HepG2 (cell line): Measurements from ENCODE around the gene BRINP1. TPM values are rescaled to one million over a fixed set of nuclear protein-coding genes. Genes with fewer than 3 reads are reported as not detected.

ENCODE experiments used
- ATAC-seq: fragments of 200-7000 bp; cut with Tn5 transposase; 3 replicates; pipeline ENCODE4 v1.9.1; 2020; ENCODE audit warnings: mild to moderate bottlenecking, moderate library complexity
- BruUV-seq: library from RNA; stranded (reverse); fragments of 400-500 nt; replicated peaks from 2 replicates; lab custom pipeline; 2021; lab: Mats Ljungman, UMichigan
- CTCF ChIA-PET: fragments of 300-600 bp; formaldehyde crosslinking; extraction: SDS; loops from one replicate; lab custom pipeline; 2021; ENCODE audit warnings: low total read pairs, inconsistent platforms, low intra/inter-chr PET ratio; lab: Yijun Ruan, JAX
- POLR2A ChIA-PET: fragments of 350-600 bp; sonication (Branson Sonifier 250); formaldehyde crosslinking; loops from one replicate; lab custom pipeline; 2020; ENCODE audit warnings: antibody characterized with exemption, inconsistent platforms; lab: Yijun Ruan, JAX
- DNase-seq: peaks from one replicate; pipeline ENCODE4 v3.0.0-alpha.2; 2015; ENCODE audit warnings: low spot score
- FAIRE-seq: peaks from 3 replicates; lab custom pipeline; 2011; peaks lifted over from hg19 to GRCh38; lab: Jason Lieb, UNC
- H2AFZ ChIP-seq: one replicate; pipeline ENCODE4 v1.6.1; 2011; ENCODE audit warnings: low read length, inconsistent platforms
- H3K27ac ChIP-seq: fragments of 300-600 bp; 3 replicates; pipeline ENCODE4 v1.8.0; 2011; ENCODE audit warnings: mixed run types, mild to moderate bottlenecking, mixed read lengths, low read length, inconsistent platforms; ENCODE audit not compliant: insufficient read depth; ENCODE audit errors: extremely low read length
- H3K27me3 ChIP-seq, 2 experiments: fragments of 200-600 bp in 1 of 2; 2 replicates in 1 of 2; 3 replicates in 1 of 2; pipeline versions ENCODE4 v1.6.0 to v1.8.0; 2011; ENCODE audit warnings: low read length in 2 of 2, mild to moderate bottlenecking in 2 of 2, moderate library complexity in 2 of 2, inconsistent platforms in 1 of 2; ENCODE audit not compliant: insufficient read depth in 2 of 2, control insufficient read depth in 1 of 2
- H3K36me3 ChIP-seq, 2 experiments: fragments of 200-600 bp in 1 of 2; replicated peaks in 1 of 2; 2 replicates in 1 of 2; 3 replicates in 1 of 2; pipeline versions ENCODE4 v1.5.1 to v1.8.0; 2011; ENCODE audit warnings: low read length in 2 of 2, inconsistent platforms in 1 of 2; ENCODE audit not compliant: insufficient read depth in 2 of 2, control insufficient read depth in 1 of 2
- H3K4me1 ChIP-seq: 2 replicates; pipeline ENCODE4 v1.5.1; 2012; ENCODE audit warnings: low read length, inconsistent platforms; ENCODE audit not compliant: insufficient read depth
- H3K4me2 ChIP-seq: 2 replicates; pipeline ENCODE4 v1.6.0; 2011; ENCODE audit warnings: low read depth, low read length, inconsistent platforms
- H3K4me3 ChIP-seq, 3 experiments: fragments of 200-600 bp in 1 of 3; sonication (generic), shearing (Covaris generic) in 1 of 3; replicated peaks in 1 of 3; 2 replicates each; pipeline ENCODE4 v1.5.1; 2011 to 2016; ENCODE audit warnings: low read length in 3 of 3, inconsistent platforms in 2 of 3, low read depth in 2 of 3, mild to moderate bottlenecking in 2 of 3, control low read depth in 1 of 3, mixed read lengths in 1 of 3; ENCODE audit not compliant: insufficient read depth in 1 of 3
- H3K79me2 ChIP-seq: one replicate; pipeline ENCODE4 v1.6.1; 2011; ENCODE audit warnings: low read length, inconsistent platforms; ENCODE audit not compliant: insufficient read depth
- H3K9ac ChIP-seq: 2 replicates; pipeline ENCODE4 v1.6.0; 2011; ENCODE audit warnings: mild to moderate bottlenecking, low read depth, low read length, inconsistent platforms; ENCODE audit not compliant: insufficient read depth
- H3K9me3 ChIP-seq: 2 replicates; pipeline ENCODE4 v1.5.1; 2012; ENCODE audit warnings: mild to moderate bottlenecking, low read length
- H4K20me1 ChIP-seq: 2 replicates; pipeline ENCODE4 v1.6.0; 2011; ENCODE audit warnings: inconsistent platforms, mild to moderate bottlenecking, low read length, moderate library complexity; ENCODE audit not compliant: insufficient read depth
- HNF4G ChIP-seq, 2 experiments: sonication (generic) in 1 of 2; formaldehyde crosslinking in 1 of 2; IDR thresholded peaks; 2 replicates each; pipeline versions ENCODE4 v1.4.0 to v1.6.1; 2011 to 2020; ENCODE audit warnings: borderline replicate concordance in 2 of 2, low read depth in 2 of 2, mild to moderate bottlenecking in 2 of 2, low read length in 1 of 2, missing genetic modification reagents in 1 of 2, moderate library complexity in 1 of 2
- MBNL3 ChIP-seq: fragments of 250-450 bp; sonication (Bioruptor Pico); conservative IDR thresholded peaks from 2 replicates; pipeline ENCODE4 v1.8.0; 2022; ENCODE audit warnings: mild to moderate bottlenecking, inconsistent platforms
- RBFOX2 ChIP-seq: fragments of 200-400 bp; formaldehyde crosslinking; IDR thresholded peaks from 2 replicates; pipeline ENCODE4 v1.6.1; 2017; ENCODE audit warnings: low read depth, mild to moderate bottlenecking, low read length
- ZIK1 ChIP-seq: sonication (generic); formaldehyde crosslinking; IDR thresholded peaks from 2 replicates; pipeline ENCODE4 v1.5.0; 2020; ENCODE audit warnings: mild to moderate bottlenecking, low read depth, missing genetic modification reagents, borderline replicate concordance
- ZKSCAN5 ChIP-seq: sonication (generic); formaldehyde crosslinking; IDR thresholded peaks from 2 replicates; pipeline ENCODE4 v1.5.1; 2020; ENCODE audit warnings: mild to moderate bottlenecking, missing genetic modification reagents
- ZNF256 ChIP-seq: sonication (generic); formaldehyde crosslinking; conservative IDR thresholded peaks from 2 replicates; pipeline ENCODE4 v1.4.0; 2020; ENCODE audit warnings: missing genetic modification reagents
- ZNF367 ChIP-seq: sonication (generic); formaldehyde crosslinking; IDR thresholded peaks from 2 replicates; pipeline ENCODE4 v1.4.0; 2020; ENCODE audit warnings: missing genetic modification reagents, borderline replicate concordance
- ZNF619 ChIP-seq: sonication (generic); formaldehyde crosslinking; IDR thresholded peaks from 2 replicates; pipeline ENCODE4 v1.4.0; 2020; ENCODE audit warnings: mild to moderate bottlenecking, missing genetic modification reagents
- ZNF784 ChIP-seq: sonication (generic); formaldehyde crosslinking; IDR thresholded peaks from 2 replicates; pipeline ENCODE4 v1.5.1; 2020; ENCODE audit warnings: missing genetic modification reagents, mild to moderate bottlenecking, borderline replicate concordance
- ZNF883 ChIP-seq: sonication (generic); formaldehyde crosslinking; IDR thresholded peaks from 2 replicates; pipeline ENCODE4 v1.5.1; 2020; ENCODE audit warnings: mild to moderate bottlenecking, missing genetic modification reagents; ENCODE audit errors: not compliant biosample characterization
- WGBS: methylation state at CpG from one replicate; pipeline ENCODE4 v1.1.6; 2017; ENCODE audit warnings: low lambda C conversion rate; 5-methylcytosine and 5-hydroxymethylcytosine counted together
- in situ Hi-C: cut with HindIII; loops from 2 replicates; pipeline ENCODE4 v1.10.0; 2017; ENCODE audit warnings: low pct_unique_long_range_greater_than_20kb; ENCODE audit not compliant: extremely low pct_ligation_motif_present
- intact Hi-C: fragments of 100-400 bp; cut with micrococcal nuclease; formaldehyde crosslinking; loops from one replicate; pipeline ENCODE4 v1.10.0; 2022; ENCODE audit not compliant: unreplicated experiment
- polyA plus RNA-seq, 8 experiments: library from polyadenylated mRNA; depleted of rRNA in 3 of 8; stranded (reverse) in 7 of 8; unstranded in 1 of 8; fragments of >200 nt; fragmentation: Illumina TruSeq in 4 of 8; extraction: Trizol in 4 of 8; gene quantifications; 2 replicates each; pipeline versions ENCODE4 v1.2.1 to v1.2.3, GENCODE V29; 2011 to 2016; ENCODE audit warnings: low read depth in 4 of 8, missing spikeins in 1 of 8, mixed read lengths in 1 of 8; ENCODE audit not compliant: insufficient read depth in 1 of 8
- total RNA-seq, 5 experiments: library from RNA; depleted of rRNA; stranded (reverse); fragments of >200 nt; fragmentation: Illumina TruSeq; extraction: Trizol; gene quantifications; 2 replicates each; pipeline ENCODE4 v1.2.3, GENCODE V29; 2016; ENCODE audit warnings: low read depth in 1 of 5

Gene BRINP1
- total and polyA plus RNA-seq, 2 of the 13 experiments (the other 11 are each of a cell fraction or from before 2014, with no cell fraction given) = not detected

GRCh38 chr9:119167267-119167666 lies 202.0 kb downstream of the BRINP1 start:
- intact Hi-C loops (loop anchor here (5.0 kb wide), 1 partner anchor 965 kb away; no protein-coding TSS in a partner anchor), in situ Hi-C loops (no loop called here)
- H3K36me3 ChIP-seq = no peaks in the 10 kb centered on the region
- H3K4me1 ChIP-seq = no peaks in the 10 kb centered on the region
- no peak overlapping the region for H3K27ac ChIP-seq
- no peak overlapping the region for H3K9ac ChIP-seq
- WGBS = 59% methylated on average over 20 of the region's 21 CpGs
- FAIRE-seq (no peak), DNase-seq (no peak)
- POLR2A ChIA-PET = no interaction called here
- BruUV-seq = no TSS peak
- no peak overlapping the region for H2AFZ ChIP-seq
- no peaks in the 10 kb centered on the region for H3K79me2 ChIP-seq
- H3K4me3 ChIP-seq = no peak overlapping the region
- H4K20me1 ChIP-seq = no peaks in the 10 kb centered on the region
- H3K4me2 ChIP-seq = no peak overlapping the region
- no peaks in the 10 kb centered on the region for H3K27me3 ChIP-seq
- peaks cover 34% of the 10 kb centered on the region for H3K9me3 ChIP-seq
- TF ChIP-seq ZNF256 = no peak
- TF ChIP-seq ZNF619 (CRISPR knock-in tag) = no peak
- no peak for TF ChIP-seq MBNL3 (CRISPR knock-in tag)
- TF ChIP-seq HNF4G (IDR thresholded peaks at IDR 0.05; ENCODE audit: borderline replicate concordance, low read depth, low read length) = no peak
- no peak for TF ChIP-seq HNF4G (CRISPR knock-in tag; IDR thresholded peaks at IDR 0.05; ENCODE audit: borderline replicate concordance, low read depth)
- no peak for TF ChIP-seq ZNF367
- TF ChIP-seq ZKSCAN5 (CRISPR knock-in tag) = no peak
- TF ChIP-seq, all 625 proteins: peak for 0
- ATAC-seq = no peak
- CTCF ChIA-PET = no interaction called here

- ATAC-seq (no peak), DNase-seq (no peak), FAIRE-seq (no peak)
- in situ Hi-C loops = no loop called here
- BruUV-seq = no TSS peak
- H3K79me2 ChIP-seq = no peaks in the 10 kb centered on the region
- no peak overlapping the region for H3K9ac ChIP-seq
- H3K4me3 ChIP-seq = no peak overlapping the region
- peaks cover 45% of the 10 kb centered on the region for H3K9me3 ChIP-seq
- H3K4me2 ChIP-seq = no peak overlapping the region
- H3K27me3 ChIP-seq = no peaks in the 10 kb centered on the region
- H2AFZ ChIP-seq = no peak overlapping the region
- POLR2A ChIA-PET = no interaction called here
- CTCF ChIA-PET = no interaction called here
- no peak overlapping the region for H3K27ac ChIP-seq
- H3K4me1 ChIP-seq = no peaks in the 10 kb centered on the region
- no peak for TF ChIP-seq ZIK1 (CRISPR knock-in tag)
- TF ChIP-seq ZNF883 (CRISPR knock-in tag) = no peak
- no peak for TF ChIP-seq ZNF784 (CRISPR knock-in tag)
- no peak for TF ChIP-seq RBFOX2
- no peaks in the 10 kb centered on the region for H4K20me1 ChIP-seq
- intact Hi-C loops = loop anchor here (5.0 kb wide), 1 partner anchor 964 kb away; no protein-coding TSS in a partner anchor
- no peaks in the 10 kb centered on the region for H3K36me3 ChIP-seq
Observed at GRCh38 chr9:119166096-119166495, 203.1 kb downstream of the BRINP1 start.
